Gastrocnemius medialis (tissue), 4 donors: ENCODE data around the gene MRPS31. TPM values are rescaled to one million over a fixed set of nuclear protein-coding genes. Genes with fewer than 3 reads are reported as not detected.
"Not testable (repeated sequence)": the region's sequence is repeated elsewhere in the genome, so short reads cannot be mapped to it uniquely, and the experiment has no call there.

Experiments
- ATAC-seq, 2 donors: fragments of 150-250 bp; one replicate each; pipeline ENCODE4 v1.9.1; 2016
- DNase-seq, 2 donors: peaks; one replicate each; pipeline ENCODE4 v3.0.0-alpha.2; 2019
- H3K27ac ChIP-seq, 4 donors: fragments of 200-600 bp; sonication (generic); 1 replicate in 1 of 4; 2 replicates in 3 of 4; pipeline ENCODE4 v1.5.1; 2016 to 2018; ENCODE audit warnings: mild to moderate bottlenecking in 2 of 4, moderate library complexity in 1 of 4
- H3K27me3 ChIP-seq, 3 donors: fragments of 200-600 bp; sonication (generic) in 2 of 3; 1 replicate in 1 of 3; 2 replicates in 2 of 3; pipeline versions ENCODE4 v1.5.1 to v1.6.0; 2016 to 2019; ENCODE audit warnings: mild to moderate bottlenecking in 1 of 3, moderate library complexity in 1 of 3
- H3K36me3 ChIP-seq, 2 donors: fragments of 200-600 bp; sonication (generic) in 1 of 2; one replicate each; pipeline ENCODE4 v1.5.1; 2017 to 2018
- H3K4me1 ChIP-seq, 2 donors: fragments of 200-600 bp; sonication (generic) in 1 of 2; one replicate each; pipeline ENCODE4 v1.5.1; 2016 to 2017; ENCODE audit warnings: mild to moderate bottlenecking in 2 of 2
- H3K4me3 ChIP-seq, 4 donors: fragments of 200-600 bp; sonication (generic) in 3 of 4; 1 replicate in 1 of 4; 2 replicates in 3 of 4; pipeline ENCODE4 v1.5.1; 2016 to 2019; ENCODE audit warnings: mild to moderate bottlenecking in 2 of 4
- H3K9me3 ChIP-seq, 3 donors: fragments of 200-600 bp; sonication (generic) in 2 of 3; 1 replicate in 1 of 3; 2 replicates in 2 of 3; pipeline ENCODE4 v1.5.1; 2016 to 2019
- POLR2A ChIP-seq, 2 donors: fragments of 450-650 bp; IDR thresholded peaks; one replicate each; pipeline ENCODE4 v1.6.1; 2017; ENCODE audit warnings: antibody characterized with exemption in 2 of 2, mild to moderate bottlenecking in 2 of 2, moderate library complexity in 2 of 2
- in situ Hi-C, 4 donors: fragments of 200-750 bp; cut with MboI; loops; one replicate each; pipeline versions ENCODE4 v1.15.0 to v1.8.0; 2017; ENCODE audit warnings: low sequenced_read_pairs in 4 of 4
- intact Hi-C: fragments of 100-400 bp; cut with DNase I; formaldehyde crosslinking; loops from one replicate; pipeline ENCODE4 v1.15.1; 2023; ENCODE audit warnings: low total_unique reads
- total RNA-seq, 4 donors: library from RNA; depleted of rRNA; stranded (reverse); fragments of >200 nt; gene quantifications; one replicate each; pipeline versions ENCODE4 v1.1.0 to v1.2.3, GENCODE V29; 2016
- TF ChIP-seq, protein P1 (sequence below), 5 experiments: fragments of 450-650 bp in 3 of 5; fragments of 200-600 bp in 2 of 5; sonication (generic) in 2 of 5; IDR thresholded peaks in 4 of 5; conservative IDR thresholded peaks in 1 of 5; 1 replicate in 4 of 5; 2 replicates in 1 of 5; pipeline ENCODE4 v1.5.1; 2016 to 2019; ENCODE audit warnings: antibody characterized with exemption in 5 of 5, mild to moderate bottlenecking in 3 of 5, moderate library complexity in 3 of 5

MRPS31 gene
- total RNA-seq, 4 donors from 2014 or later = 21.0 to 29.5 (median 24.8) TPM

DNA sequence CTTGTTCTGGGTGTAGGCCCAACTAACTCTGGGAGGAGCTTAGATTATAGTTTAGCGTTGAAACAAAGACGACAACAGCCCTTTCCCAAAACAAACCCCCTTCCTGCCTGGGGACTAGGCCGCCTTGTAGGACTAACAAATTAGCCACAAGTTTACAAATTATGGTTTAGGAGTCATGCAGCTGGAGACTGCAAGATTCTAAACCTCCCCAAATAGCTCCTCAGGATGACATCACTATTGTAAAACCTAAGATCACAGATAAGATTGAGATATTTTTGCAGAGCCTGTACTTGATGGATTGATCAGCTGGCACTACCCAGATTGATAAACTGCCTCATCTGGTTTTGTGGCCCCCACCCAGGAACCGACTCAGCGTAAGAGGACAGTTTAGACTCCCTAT, 16.1 kb upstream of the MRPS31 start:
- intact Hi-C loops = no loop called here
- no peaks in the 10 kb centered on the region for H3K9me3 ChIP-seq
- no peak overlapping the region for H3K4me3 ChIP-seq
- no peaks in the 10 kb centered on the region for H3K36me3 ChIP-seq
- ATAC-seq (no peak), DNase-seq (no peak)
- no peaks in the 10 kb centered on the region for H3K27me3 ChIP-seq
- in situ Hi-C loops = loop anchor here in 1 of 4 donors (25.0 kb wide), 1 partner anchor 275 kb away; the partner anchor contains the start of gene WBP4
- H3K27ac ChIP-seq = no peak overlapping the region
- peaks cover 4 to 5% of the 10 kb centered on the region in 2 donors for H3K4me1 ChIP-seq
- TF ChIP-seq POLR2A (IDR thresholded peaks at IDR 0.05) = no peak
- TF ChIP-seq, protein P1, sequence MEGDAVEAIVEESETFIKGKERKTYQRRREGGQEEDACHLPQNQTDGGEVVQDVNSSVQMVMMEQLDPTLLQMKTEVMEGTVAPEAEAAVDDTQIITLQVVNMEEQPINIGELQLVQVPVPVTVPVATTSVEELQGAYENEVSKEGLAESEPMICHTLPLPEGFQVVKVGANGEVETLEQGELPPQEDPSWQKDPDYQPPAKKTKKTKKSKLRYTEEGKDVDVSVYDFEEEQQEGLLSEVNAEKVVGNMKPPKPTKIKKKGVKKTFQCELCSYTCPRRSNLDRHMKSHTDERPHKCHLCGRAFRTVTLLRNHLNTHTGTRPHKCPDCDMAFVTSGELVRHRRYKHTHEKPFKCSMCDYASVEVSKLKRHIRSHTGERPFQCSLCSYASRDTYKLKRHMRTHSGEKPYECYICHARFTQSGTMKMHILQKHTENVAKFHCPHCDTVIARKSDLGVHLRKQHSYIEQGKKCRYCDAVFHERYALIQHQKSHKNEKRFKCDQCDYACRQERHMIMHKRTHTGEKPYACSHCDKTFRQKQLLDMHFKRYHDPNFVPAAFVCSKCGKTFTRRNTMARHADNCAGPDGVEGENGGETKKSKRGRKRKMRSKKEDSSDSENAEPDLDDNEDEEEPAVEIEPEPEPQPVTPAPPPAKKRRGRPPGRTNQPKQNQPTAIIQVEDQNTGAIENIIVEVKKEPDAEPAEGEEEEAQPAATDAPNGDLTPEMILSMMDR (IDR thresholded peaks at IDR 0.05 in 4 of 5, conservative IDR thresholded peaks at IDR 0.05 in 1 of 5) = no peak

DNA sequence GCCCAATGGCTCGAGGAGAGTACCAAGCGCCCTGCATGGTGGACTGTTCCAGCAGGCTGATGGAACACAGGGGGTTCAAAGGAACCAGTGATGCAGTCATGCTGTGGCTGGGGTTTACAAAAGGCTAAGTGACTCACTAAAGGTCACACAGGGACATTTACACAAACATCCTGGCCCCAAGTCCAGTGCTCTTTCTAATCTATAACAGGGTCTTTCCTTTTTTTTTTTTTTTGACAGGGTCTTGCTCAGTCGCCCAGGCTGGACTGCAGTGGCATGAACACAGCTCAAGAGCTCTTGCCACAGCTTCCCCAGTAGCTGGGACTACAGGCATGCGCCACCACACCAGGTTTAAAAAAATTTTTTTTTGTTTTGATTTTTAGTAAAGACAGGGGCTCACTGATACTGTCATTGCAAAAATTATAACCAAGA, 15.6 kb upstream of the MRPS31 start:
- Histone ChIP-seq H3K9me3 (no peaks in the 10 kb centered on the region), H3K4me1 (peaks cover 4 to 5% of the 10 kb centered on the region in 2 donors), H3K36me3 (no peaks in the 10 kb centered on the region), H3K4me3 (no peak overlapping the region), H3K27ac (no peak overlapping the region), H3K27me3 (no peaks in the 10 kb centered on the region)
- intact Hi-C loops (no loop called here), in situ Hi-C loops (loop anchor here in 1 of 4 donors (25.0 kb wide), 1 partner anchor 276 kb away; the partner anchor contains the start of gene WBP4)
- ATAC-seq (no peak), DNase-seq (no peak)
- TF ChIP-seq, protein P1 (IDR thresholded peaks at IDR 0.05 in 4 of 5, conservative IDR thresholded peaks at IDR 0.05 in 1 of 5) = no peak
- no peak for TF ChIP-seq POLR2A (IDR thresholded peaks at IDR 0.05)

DNA sequence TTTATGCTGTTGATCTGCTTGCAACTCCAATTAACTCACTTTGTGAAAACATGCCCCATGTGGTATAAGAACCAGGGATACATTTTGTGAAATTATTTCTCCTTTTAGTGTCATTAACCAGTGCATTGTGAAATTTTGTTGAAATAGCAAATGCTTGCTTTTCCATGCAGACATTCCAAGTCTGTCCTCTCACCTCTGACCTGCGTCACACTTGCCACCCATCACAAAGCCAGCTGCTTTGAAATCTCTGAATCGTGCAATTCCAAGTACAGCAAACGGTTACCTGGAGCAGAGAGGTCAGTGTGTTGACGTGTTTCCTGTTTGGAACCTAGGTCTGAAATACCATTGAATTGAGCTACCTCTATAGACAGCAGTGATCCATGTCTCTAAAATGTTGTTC, 13.6 kb upstream of the MRPS31 start:
- in situ Hi-C loops = loop anchor here in 1 of 4 donors (25.0 kb wide), 1 partner anchor 278 kb away; the partner anchor contains the start of gene WBP4
- no peaks in the 10 kb centered on the region for H3K36me3 ChIP-seq
- DNase-seq (no peak), ATAC-seq (no peak)
- intact Hi-C loops = no loop called here
- H3K4me3 ChIP-seq = no peak overlapping the region
- H3K27me3 ChIP-seq = no peaks in the 10 kb centered on the region
- H3K27ac ChIP-seq = no peak overlapping the region
- H3K4me1 ChIP-seq = no peaks in the 10 kb centered on the region
- TF ChIP-seq, protein P1 (IDR thresholded peaks at IDR 0.05 in 4 of 5, conservative IDR thresholded peaks at IDR 0.05 in 1 of 5) = no peak
- no peak for TF ChIP-seq POLR2A (IDR thresholded peaks at IDR 0.05)
- no peaks in the 10 kb centered on the region for H3K9me3 ChIP-seq

DNA sequence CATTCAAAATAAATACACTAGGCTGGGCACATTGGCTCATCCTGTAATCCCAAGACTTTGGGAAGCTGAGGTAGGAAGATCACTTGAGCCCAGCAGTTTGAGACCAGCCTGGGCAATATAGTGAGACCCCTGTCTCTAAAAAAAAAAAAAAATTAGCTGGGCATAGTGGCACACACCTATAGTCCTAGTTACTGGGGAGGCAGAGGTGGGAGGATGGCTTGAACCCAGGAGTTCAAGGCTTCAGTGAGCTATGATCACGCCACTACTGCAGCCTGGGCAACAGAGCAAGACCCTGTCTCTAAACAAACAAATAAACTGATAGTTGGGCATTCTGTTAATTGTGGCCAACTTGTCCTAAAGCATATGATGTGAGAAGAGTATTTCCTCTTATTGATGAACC, 12.0 kb upstream of the MRPS31 start:
- in situ Hi-C loops = loop anchor here in 1 of 4 donors (25.0 kb wide), 1 partner anchor 279 kb away; the partner anchor contains the start of gene WBP4
- H3K27me3 ChIP-seq, intact Hi-C loops, DNase-seq, H3K9me3 ChIP-seq, H3K4me3 ChIP-seq, H3K27ac ChIP-seq, ATAC-seq, H3K4me1 ChIP-seq, H3K36me3 ChIP-seq: not testable (repeated sequence)

DNA sequence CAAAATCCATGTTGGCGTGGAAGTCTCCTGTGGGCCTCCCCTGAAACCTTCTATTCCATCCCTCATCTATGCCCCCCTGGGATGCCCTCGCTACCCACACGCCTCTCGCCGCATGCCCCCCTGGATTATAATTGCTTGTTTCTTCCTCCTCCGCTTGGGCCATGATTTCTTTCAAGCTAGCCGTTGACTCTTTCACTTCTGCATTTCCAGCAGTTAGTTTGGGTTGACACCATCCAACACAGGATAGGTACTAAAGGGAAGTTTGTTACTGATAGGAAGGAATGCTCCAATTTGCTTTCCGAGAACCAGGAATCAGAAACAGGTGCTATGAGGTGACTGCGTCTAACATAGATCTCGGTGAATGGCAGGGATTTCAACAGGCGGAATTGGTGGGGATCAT, 10.7 kb upstream of the MRPS31 start:
- Histone ChIP-seq H3K9me3 (no peaks in the 10 kb centered on the region), H3K4me1 (peaks cover 0 to 2% of the 10 kb centered on the region in 2 donors), H3K27ac (no peak overlapping the region), H3K36me3 (no peaks in the 10 kb centered on the region), H3K27me3 (no peaks in the 10 kb centered on the region), H3K4me3 (no peak overlapping the region)
- intact Hi-C loops (no loop called here), in situ Hi-C loops (loop anchor here in 1 of 4 donors (25.0 kb wide), 1 partner anchor 281 kb away; the partner anchor contains the start of gene WBP4)
- ATAC-seq (no peak), DNase-seq (no peak)
- no peak for TF ChIP-seq POLR2A (IDR thresholded peaks at IDR 0.05)
- TF ChIP-seq, protein P1 (IDR thresholded peaks at IDR 0.05 in 4 of 5, conservative IDR thresholded peaks at IDR 0.05 in 1 of 5) = no peak
